ENCODE data around the gene PARP8.
"Not testable (repeated sequence)": the region's sequence is repeated elsewhere in the genome, so short reads cannot be mapped to it uniquely, and the experiment has no call there.

Gene PARP8, protein sequence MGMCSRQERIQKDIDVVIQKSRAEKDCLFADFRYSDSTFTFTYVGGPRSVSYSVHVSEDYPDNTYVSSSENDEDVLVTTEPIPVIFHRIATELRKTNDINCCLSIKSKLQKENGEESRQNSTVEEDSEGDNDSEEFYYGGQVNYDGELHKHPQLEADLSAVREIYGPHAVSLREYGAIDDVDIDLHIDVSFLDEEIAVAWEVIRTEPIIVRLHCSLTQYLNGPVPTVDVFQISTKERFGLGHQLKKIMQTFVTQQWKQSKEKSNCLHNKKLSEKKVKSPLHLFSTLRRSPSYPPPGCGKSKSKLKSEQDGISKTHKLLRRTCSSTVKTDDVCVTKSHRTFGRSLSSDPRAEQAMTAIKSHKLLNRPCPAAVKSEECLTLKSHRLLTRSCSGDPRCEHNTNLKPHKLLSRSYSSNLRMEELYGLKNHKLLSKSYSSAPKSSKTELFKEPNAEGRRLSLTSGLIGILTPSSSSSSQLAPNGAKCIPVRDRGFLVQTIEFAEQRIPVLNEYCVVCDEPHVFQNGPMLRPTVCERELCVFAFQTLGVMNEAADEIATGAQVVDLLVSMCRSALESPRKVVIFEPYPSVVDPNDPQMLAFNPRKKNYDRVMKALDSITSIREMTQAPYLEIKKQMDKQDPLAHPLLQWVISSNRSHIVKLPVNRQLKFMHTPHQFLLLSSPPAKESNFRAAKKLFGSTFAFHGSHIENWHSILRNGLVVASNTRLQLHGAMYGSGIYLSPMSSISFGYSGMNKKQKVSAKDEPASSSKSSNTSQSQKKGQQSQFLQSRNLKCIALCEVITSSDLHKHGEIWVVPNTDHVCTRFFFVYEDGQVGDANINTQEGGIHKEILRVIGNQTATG

DNA sequence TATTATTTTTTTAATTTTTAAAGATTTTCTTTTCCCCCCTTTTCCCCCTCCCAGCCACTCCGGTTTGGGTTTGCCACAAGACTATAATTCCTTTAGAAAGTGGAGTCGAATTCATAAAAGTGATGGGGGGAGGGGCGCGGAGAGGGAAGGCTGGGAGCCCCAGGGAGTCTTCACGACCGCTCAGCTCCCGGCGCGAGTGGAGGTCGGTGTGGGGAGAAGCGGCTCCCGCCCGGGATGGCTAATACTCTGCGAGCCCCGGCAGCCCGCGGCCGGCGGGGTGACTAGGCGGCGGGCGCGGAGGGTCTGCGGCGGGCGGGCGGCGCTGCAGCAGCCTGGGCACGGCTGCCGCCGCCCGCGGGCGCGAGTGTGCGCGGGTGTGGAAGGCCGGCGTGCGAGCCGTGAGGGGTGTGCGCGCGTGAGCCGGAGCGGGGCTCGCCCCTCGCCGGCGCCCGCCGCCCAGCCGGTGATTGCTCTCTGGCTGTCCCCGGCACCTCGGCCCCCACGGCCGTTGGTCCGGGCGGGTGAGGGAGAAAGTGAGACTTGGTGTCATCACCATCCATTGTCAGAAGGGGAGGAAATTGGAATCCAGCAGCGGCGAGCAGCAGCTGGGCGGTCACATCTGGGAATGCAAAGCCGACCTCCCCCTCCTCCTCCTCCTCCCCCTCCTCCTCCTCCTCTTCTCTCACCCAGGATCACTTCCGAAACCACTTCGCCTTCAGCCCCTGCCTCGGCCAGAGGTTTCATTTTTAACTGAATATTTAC is at the start of gene PARP8:
Gene PARP8 (plus strand): TSS at position 377 of the 762 bp plus-strand sequence. CDS start 459 bp downstream, outside the sequence.
- in situ Hi-C loops (cut with MboI; ENCODE audit: low sequenced_read_pairs): no loop called here

DNA sequence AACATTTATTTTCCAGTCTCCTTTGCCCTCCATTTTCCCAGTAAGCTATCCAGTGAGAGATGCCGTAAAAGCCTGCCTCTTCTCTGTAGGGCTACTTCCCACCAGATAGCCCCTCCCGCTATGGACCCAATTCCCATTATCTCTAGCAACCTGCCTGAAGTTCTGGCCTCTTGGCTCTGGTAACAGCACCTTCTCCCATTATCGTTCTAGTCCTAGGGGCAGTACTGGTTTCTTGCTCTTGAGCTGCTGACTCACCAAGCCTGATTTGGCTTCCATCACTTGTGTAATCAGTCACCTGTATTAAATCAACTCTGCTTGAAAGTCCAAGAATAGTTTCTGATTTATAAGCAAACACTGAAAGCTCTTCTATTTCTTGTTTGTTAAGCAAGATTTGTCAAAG is 42.8 kb upstream of the PARP8 start:
- in situ Hi-C loops (cut with MboI; ENCODE audit: low sequenced_read_pairs): no loop called here

DNA sequence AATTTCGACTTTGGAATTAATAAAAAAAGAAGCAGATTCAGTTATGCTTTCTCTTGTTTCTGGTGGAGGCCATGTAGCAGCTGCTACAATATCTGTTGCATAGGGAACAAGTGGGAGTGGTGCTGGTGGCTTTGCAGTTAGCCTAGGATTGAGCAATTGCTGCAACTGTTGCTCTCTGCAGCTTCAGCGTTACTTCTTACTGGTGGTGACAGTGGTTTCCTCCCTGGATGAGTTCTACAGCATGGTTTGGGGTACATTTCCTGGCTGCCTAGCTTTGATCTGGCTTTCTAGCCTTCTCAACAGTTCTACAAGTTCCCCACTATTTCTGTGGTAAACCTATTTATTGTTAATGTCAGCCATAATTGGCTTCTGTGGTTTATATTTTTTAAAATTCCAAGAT is 31.6 kb upstream of the PARP8 start:
- in situ Hi-C loops (cut with MboI; ENCODE audit: low sequenced_read_pairs): not testable (repeated sequence)

GRCh38 chr5:50637576-50637975 is 28.9 kb upstream of the PARP8 start:
- in situ Hi-C loops (cut with MboI; ENCODE audit: low sequenced_read_pairs): not testable (repeated sequence)

DNA sequence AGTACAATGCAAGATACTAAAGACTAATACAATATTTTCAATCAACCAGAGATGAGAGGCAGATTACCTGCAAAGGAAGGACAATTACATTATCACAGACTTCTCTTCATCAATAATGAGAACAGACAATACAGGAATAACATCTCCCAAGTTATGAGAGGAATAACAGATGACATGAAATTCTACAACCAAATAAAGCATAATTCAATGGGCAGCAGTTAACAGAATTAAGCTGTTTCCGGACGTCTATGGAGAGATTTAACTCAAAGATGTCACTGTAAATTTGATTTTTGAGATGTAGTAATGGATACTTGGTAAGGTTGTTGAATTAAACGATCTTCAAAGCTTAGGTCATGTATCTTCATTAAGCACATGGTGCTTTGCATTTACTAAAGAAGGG is 19.8 kb upstream of the PARP8 start:
- in situ Hi-C loops (cut with MboI; ENCODE audit: low sequenced_read_pairs): no loop called here

DNA sequence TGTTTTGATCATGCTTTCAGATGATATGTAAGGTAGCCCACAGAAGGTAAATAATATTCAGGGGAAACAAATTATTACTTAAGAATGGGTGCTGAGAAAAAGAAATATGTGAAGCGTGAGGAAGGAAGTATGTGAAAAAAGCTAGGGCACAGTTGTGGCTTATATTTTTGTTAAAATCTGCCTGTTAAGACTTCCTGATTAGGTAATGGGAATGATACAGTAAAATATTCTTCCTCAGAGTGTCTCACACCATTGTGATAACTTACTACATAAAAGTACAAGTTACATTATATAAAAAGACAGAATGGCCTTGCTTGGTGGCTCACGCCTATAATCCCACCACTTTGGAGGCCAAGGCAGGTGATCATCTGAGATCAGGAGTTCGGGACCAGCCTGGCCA is 18.7 kb upstream of the PARP8 start:
- in situ Hi-C loops (cut with MboI; ENCODE audit: low sequenced_read_pairs): no loop called here

DNA sequence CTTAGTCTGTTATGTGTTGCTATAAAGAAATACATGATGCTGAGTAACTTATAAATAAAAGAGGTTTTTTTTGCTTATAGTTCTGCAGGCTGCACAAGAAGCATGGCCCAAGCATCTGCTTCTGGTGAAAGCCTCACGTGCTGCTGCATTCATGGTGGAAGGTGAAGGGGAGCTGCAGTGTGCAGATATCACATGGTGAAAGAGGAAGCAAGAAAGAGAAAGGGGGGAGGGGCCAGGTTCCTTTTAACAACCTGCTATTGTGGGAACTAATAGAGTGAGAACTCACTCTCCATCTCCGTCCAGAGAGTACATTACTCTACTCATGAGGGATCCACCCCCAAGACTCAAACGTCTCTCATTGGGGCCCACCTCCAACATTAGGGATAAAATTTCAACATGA is 12.5 kb upstream of the PARP8 start:
- in situ Hi-C loops (cut with MboI; ENCODE audit: low sequenced_read_pairs): no loop called here

DNA sequence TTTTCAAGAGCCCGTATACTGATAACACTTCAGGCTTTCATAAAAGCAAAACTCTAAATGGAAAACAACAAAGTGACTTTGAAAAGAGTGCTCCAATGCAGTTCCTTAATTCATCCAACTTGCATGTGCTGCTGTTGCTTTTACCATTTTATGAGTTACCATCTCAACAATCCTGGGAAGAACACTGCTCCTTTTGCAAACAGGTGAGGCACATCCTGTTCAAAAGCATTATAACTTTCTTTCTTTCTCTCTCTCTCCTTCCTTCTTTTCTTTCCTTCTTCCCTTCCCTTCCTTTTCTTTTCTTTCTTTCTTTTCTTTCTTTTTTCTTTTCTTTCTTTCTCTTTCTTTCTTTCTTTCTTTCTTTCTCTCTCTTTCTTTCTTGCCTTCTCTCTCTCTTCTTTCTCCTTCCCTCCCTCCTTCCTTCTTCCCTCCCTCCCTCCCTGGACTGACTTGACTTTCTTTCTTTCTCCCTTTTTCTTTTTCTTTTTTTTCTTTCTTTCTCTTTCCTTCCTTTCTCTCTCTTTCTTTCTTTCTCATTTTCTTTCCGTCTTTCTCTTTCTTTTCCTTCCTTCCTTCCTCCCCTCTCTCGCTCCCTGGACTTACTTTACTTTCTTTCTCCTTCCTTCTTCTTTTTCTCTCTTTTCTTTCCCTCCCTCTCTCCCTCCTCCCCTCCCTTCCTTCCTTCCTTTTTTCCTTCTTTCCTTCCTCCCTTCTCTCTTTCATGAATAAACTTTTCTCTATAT is 11.2 kb upstream of the PARP8 start:
- in situ Hi-C loops (cut with MboI; ENCODE audit: low sequenced_read_pairs): no loop called here

DNA sequence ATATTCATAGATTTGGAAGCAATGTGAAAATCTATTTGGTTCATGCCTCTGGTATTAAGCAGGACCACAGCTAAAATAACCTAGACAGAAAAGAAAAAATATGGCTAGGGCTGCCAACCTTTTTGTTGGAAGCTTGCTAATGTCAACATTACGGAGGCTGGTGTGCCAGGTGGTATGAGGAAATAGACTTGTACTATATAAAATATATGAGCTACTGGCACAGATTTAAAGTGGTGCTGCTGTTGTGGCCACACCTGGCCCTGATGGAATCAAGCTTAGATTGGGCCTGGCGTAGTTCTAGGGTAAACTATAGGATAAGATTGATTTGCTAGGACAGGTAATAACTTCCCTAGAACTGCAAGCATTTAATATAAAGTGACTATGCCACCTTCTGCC is 10.6 kb upstream of the PARP8 start:
- in situ Hi-C loops (cut with MboI; ENCODE audit: low sequenced_read_pairs): no loop called here

GRCh38 chr5:50657044-50657443 is 9.4 kb upstream of the PARP8 start:
- in situ Hi-C loops (cut with MboI; ENCODE audit: low sequenced_read_pairs): no loop called here

DNA sequence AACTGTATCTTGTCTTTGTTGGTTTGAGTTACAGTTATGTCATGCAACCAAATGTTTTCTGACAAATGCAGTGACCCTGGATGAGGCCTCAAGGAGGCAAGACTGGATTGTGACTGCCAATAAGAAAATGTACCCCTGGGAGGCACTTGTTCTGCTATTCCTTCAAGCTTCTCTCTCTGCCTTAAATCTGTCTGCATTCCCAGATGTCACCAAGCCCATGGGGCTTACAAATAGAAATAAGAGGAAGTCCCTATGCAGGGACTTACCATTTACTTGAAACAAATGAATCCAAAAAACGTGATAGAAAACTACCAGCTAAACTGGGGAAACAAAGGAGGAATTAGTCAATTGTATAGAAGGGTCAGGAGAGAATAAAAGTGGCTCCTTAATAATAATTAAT is 8.2 kb upstream of the PARP8 start:
- in situ Hi-C loops (cut with MboI; ENCODE audit: low sequenced_read_pairs): no loop called here

GRCh38 chr5:50663636-50664035 is 2.8 kb upstream of the PARP8 start:
- in situ Hi-C loops (cut with MboI; ENCODE audit: low sequenced_read_pairs): no loop called here

GRCh38 chr5:50665091-50665490 is 1.3 kb upstream of the PARP8 start:
- in situ Hi-C loops (cut with MboI; ENCODE audit: low sequenced_read_pairs): no loop called here

DNA sequence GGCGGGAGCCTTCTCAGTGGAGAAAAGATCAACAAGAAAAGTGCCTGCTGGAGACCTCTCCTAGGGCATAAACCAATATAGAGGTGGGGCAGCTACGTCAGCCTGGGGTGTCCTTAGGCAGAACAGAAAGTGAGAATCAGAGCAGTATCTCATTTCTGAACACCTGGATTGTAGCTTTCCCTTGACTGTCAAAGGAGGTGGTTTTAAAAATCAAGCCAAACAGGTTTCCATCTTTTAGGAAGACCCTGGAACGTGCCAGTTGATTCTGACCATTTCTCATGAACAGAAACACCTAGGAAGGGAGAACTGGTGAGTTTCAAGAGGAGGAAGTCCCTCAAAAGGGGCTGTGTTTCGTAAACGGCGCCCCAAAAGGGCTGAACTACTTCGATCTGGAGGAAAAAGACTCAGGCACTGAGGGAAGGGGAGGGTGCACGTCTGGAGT is 655 bp upstream of the PARP8 start:
- in situ Hi-C loops (cut with MboI; ENCODE audit: low sequenced_read_pairs): not testable (repeated sequence)

DNA sequence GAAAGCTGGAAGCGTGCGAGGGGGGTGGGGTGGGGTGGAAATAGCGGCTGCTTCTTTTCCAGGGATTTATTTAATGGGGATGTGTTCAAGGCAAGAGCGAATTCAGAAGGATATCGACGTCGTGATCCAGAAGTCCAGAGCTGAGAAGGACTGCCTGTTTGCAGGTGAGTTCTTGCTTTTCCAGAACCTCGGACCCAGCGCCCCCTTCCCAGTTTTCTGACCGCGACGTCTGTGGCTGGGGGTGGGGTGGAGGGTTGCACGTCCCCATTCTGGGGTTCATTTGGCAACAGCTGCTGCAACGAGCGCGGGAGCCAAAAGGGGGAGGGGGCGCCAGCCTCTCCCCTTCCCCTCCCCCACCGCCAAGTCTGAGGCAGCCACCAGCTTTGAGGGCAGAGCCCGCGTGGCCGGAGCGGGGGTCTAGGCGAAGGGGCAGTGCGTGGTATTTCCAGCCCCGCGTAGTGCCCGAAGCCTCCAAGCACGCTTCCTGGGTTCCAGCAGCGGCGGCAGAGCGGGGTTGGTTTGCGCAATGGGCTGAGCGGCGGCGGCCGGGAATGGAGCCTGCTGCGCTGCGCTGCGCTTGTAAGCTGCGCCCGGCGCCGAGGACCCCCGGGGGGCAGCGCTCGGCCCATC is 701 bp downstream of the PARP8 start:
- in situ Hi-C loops (cut with MboI; ENCODE audit: low sequenced_read_pairs): no loop called here

GRCh38 chr5:50667653-50668595 is 1.5 kb downstream of the PARP8 start:
- in situ Hi-C loops (cut with MboI; ENCODE audit: low sequenced_read_pairs): no loop called here

DNA sequence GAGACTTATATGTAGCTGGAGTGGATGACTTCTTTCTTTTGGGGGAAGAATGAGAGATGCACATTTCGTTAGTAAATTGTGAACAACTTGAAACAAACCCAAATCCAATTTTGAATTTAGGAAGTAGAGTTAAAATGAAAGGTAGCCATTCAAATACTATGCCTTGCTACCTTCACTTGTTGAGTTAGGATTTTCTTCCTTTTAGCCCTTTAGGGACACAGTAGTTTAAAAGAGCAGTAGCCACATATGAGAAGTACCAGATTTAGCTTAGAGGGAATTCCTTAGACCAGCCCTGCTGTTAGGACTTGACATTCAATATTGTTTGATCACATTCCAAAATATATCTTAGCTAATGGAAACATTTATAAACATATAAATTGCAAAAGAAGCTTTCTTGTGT is 2.2 kb downstream of the PARP8 start:
- in situ Hi-C loops (cut with MboI; ENCODE audit: low sequenced_read_pairs): not testable (repeated sequence)

- in situ Hi-C loops (cut with MboI; ENCODE audit: low sequenced_read_pairs): no loop called here
These were observed 6.2 kb downstream of the PARP8 start for GRCh38 chr5:50672663-50673062.

- in situ Hi-C loops (cut with MboI; ENCODE audit: low sequenced_read_pairs): not testable (repeated sequence)
These were observed 7.0 kb downstream of the PARP8 start for GRCh38 chr5:50673444-50673843.
